Liver (tissue), 3 donors: ENCODE results near the gene DAGLA.

Experiments used
- EGR1 ChIP-seq, 2 donors: IDR thresholded peaks; 2 replicates each; pipeline ENCODE4 v1.6.1; 2016 to 2018; ENCODE audit warnings: antibody characterized with exemption in 2 of 2, low read depth in 2 of 2
- FOXA1 ChIP-seq: IDR thresholded peaks from 2 replicates; pipeline ENCODE4 v1.6.1; 2016; ENCODE audit warnings: antibody characterized with exemption
- FOXA2 ChIP-seq: IDR thresholded peaks from 2 replicates; pipeline ENCODE4 v1.6.1; 2016; ENCODE audit warnings: antibody characterized with exemption
- GABPA ChIP-seq, 2 donors: IDR thresholded peaks in 1 of 2; conservative IDR thresholded peaks in 1 of 2; 2 replicates each; pipeline ENCODE4 v1.6.1; 2016; ENCODE audit warnings: antibody characterized with exemption in 2 of 2, mild to moderate bottlenecking in 1 of 2, moderate library complexity in 1 of 2
- JUND ChIP-seq, 2 donors: IDR thresholded peaks; 2 replicates each; pipeline ENCODE4 v1.6.1; 2016; ENCODE audit warnings: antibody characterized with exemption in 2 of 2
- RAD21 ChIP-seq, 2 donors: IDR thresholded peaks; 2 replicates each; pipeline ENCODE4 v1.6.1; 2016; ENCODE audit warnings: antibody characterized with exemption in 2 of 2, mild to moderate bottlenecking in 2 of 2
- SP1 ChIP-seq: IDR thresholded peaks from 2 replicates; pipeline ENCODE4 v1.6.1; 2018; ENCODE audit warnings: antibody characterized with exemption, mild to moderate bottlenecking
- TF ChIP-seq, protein P1 (sequence below): IDR thresholded peaks from 2 replicates; pipeline ENCODE4 v1.6.1; 2016; ENCODE audit warnings: antibody characterized with exemption
- TF ChIP-seq, protein P2 (sequence below): fragments of 150-350 bp; IDR thresholded peaks from 2 replicates; pipeline ENCODE4 v1.5.1; 2017; ENCODE audit warnings: improper control_type of control experiment, low read depth, low read length; ENCODE audit not compliant: missing input control
- donor health status: healthy.
- donor health status: healthy.

DNA sequence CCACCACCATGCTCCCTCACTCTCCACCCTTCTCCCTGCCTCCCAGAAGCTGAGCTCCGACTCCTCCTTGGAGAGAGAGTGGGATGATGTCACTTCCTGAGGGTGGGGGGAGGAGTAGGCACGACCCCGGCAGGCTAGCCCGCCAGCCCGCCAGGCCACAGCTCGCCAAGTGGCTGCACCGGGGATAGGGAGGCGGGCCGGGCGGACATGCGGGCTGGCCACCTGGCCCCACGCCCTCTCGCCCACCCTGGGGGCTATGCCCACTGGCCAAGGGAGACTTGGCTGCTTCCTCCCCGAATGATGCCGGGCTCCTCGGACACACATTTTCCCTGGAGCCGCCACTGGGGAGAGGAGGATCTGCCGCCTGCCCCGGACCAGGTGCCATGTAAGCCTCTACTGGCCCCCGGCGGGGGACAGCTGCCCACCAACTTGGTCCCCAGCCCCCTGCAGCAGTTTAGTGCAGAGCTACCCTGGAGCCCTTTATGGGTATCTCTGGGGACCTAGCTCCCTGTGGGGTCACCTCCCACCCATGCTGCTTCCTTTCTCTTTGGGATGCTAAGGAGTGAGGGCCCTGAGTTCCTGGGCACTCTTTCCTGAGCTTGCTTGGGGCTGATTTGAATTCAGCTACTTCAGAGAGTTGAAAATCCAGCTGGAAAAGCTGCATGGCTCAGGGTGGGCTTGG lies 38.6 kb downstream of the DAGLA start:
- TF ChIP-seq, protein P1, sequence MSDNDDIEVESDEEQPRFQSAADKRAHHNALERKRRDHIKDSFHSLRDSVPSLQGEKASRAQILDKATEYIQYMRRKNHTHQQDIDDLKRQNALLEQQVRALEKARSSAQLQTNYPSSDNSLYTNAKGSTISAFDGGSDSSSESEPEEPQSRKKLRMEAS: no peak
- TF ChIP-seq, protein P2, sequence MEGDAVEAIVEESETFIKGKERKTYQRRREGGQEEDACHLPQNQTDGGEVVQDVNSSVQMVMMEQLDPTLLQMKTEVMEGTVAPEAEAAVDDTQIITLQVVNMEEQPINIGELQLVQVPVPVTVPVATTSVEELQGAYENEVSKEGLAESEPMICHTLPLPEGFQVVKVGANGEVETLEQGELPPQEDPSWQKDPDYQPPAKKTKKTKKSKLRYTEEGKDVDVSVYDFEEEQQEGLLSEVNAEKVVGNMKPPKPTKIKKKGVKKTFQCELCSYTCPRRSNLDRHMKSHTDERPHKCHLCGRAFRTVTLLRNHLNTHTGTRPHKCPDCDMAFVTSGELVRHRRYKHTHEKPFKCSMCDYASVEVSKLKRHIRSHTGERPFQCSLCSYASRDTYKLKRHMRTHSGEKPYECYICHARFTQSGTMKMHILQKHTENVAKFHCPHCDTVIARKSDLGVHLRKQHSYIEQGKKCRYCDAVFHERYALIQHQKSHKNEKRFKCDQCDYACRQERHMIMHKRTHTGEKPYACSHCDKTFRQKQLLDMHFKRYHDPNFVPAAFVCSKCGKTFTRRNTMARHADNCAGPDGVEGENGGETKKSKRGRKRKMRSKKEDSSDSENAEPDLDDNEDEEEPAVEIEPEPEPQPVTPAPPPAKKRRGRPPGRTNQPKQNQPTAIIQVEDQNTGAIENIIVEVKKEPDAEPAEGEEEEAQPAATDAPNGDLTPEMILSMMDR: no peak
- TF ChIP-seq SP1: no peak
- no peak for TF ChIP-seq EGR1 (IDR thresholded peaks at IDR 0.05; ENCODE audit: low read depth in 2 of 2)
- no peak for TF ChIP-seq FOXA2
- TF ChIP-seq RAD21 (IDR thresholded peaks at IDR 0.05): no peak
- TF ChIP-seq FOXA1: no peak
- TF ChIP-seq JUND (IDR thresholded peaks at IDR 0.05): no peak
- TF ChIP-seq GABPA (IDR thresholded peaks at IDR 0.05 in 1 of 2, conservative IDR thresholded peaks at IDR 0.05 in 1 of 2): no peak
